ENCODE data around the gene TJP1.

Gene TJP1

GRCh38 chr15:29686445-29687203 lies 135.6 kb downstream of the TJP1 start:
- Histone ChIP-seq H2BK12ac (ENCODE audit: low read length) (no peak overlapping the region), H3K4ac (ENCODE audit: low read depth, low read length) (no peak overlapping the region), H3K18ac (ENCODE audit: low read length) (no peak overlapping the region), H2AFZ (ENCODE audit: insufficient read depth, low read length, poor library complexity) (no peak overlapping the region), H2BK120ac (ENCODE audit: insufficient read depth, low read length, poor library complexity) (no peak overlapping the region), H3K9ac (ENCODE audit: low read length) (no peak overlapping the region), H2AK5ac (ENCODE audit: low read length) (no peak overlapping the region), H3K9me3 (ENCODE audit: insufficient read depth, low read depth, low read length) (peaks cover 3% of the 10 kb centered on the region), H3K36me3 (ENCODE audit: control insufficient read depth in 1 of 2, insufficient read depth in 2 of 2, low read length in 2 of 2) (no peaks in the 10 kb centered on the region), H3K14ac (ENCODE audit: low read length) (no peak overlapping the region), H3K4me2 (ENCODE audit: low read length) (no peak overlapping the region), H4K8ac (ENCODE audit: low read depth, low read length) (no peak overlapping the region), H4K91ac (ENCODE audit: low read depth, low read length) (no peak overlapping the region), H3K4me3 (ENCODE audit: low read depth, low read length) (peak overlapping the region; percentile 21), H4K12ac (ENCODE audit: low read depth, low read length) (no peak overlapping the region), H3K79me2 (ENCODE audit: control insufficient read depth, insufficient read depth, low read length, poor library complexity) (no peaks in the 10 kb centered on the region), H3K79me1 (ENCODE audit: low read length) (no peaks in the 10 kb centered on the region), H2BK5ac (ENCODE audit: low read depth, low read length, poor library complexity) (no peak overlapping the region), H3K23ac (ENCODE audit: low read length) (no peak overlapping the region), H3K4me1 (ENCODE audit: control insufficient read depth in 1 of 2, insufficient read depth in 2 of 2, low read length in 2 of 2) (no peaks in the 10 kb centered on the region), H3K27me3 (ENCODE audit: insufficient read depth, low read length) (no peaks in the 10 kb centered on the region), H3K27ac (ENCODE audit: low read depth, low read length) (no peak overlapping the region)
- DNase-seq = no peak
- no CpG with 5 or more reads among the region's 8 CpGs for WGBS (ENCODE audit: extremely low coverage, insufficient coverage, insufficient read length)

- H4K91ac ChIP-seq (ENCODE audit: low read depth, low read length) = no peak overlapping the region
- H3K27ac ChIP-seq (ENCODE audit: low read depth, low read length) = no peak overlapping the region
- H4K12ac ChIP-seq (ENCODE audit: low read depth, low read length) = no peak overlapping the region
- no peak overlapping the region for H3K14ac ChIP-seq (ENCODE audit: low read length)
- H3K4me1 ChIP-seq (ENCODE audit: control insufficient read depth in 1 of 2, insufficient read depth in 2 of 2, low read length in 2 of 2) = no peaks in the 10 kb centered on the region
- no peaks in the 10 kb centered on the region for H3K36me3 ChIP-seq (ENCODE audit: control insufficient read depth in 1 of 2, insufficient read depth in 2 of 2, low read length in 2 of 2)
- H3K4me2 ChIP-seq (ENCODE audit: low read length) = no peak overlapping the region
- no CpG with 5 or more reads among the region's 4 CpGs for WGBS (ENCODE audit: extremely low coverage, insufficient coverage, insufficient read length)
- no peak overlapping the region for H2BK12ac ChIP-seq (ENCODE audit: low read length)
- H3K4ac ChIP-seq (ENCODE audit: low read depth, low read length) = no peak overlapping the region
- H2BK5ac ChIP-seq (ENCODE audit: low read depth, low read length, poor library complexity) = no peak overlapping the region
- H3K27me3 ChIP-seq (ENCODE audit: insufficient read depth, low read length) = no peaks in the 10 kb centered on the region
- H3K18ac ChIP-seq (ENCODE audit: low read length) = no peak overlapping the region
- no peak overlapping the region for H2BK120ac ChIP-seq (ENCODE audit: insufficient read depth, low read length, poor library complexity)
- H3K79me1 ChIP-seq (ENCODE audit: low read length) = no peaks in the 10 kb centered on the region
- no peak overlapping the region for H4K8ac ChIP-seq (ENCODE audit: low read depth, low read length)
- peaks cover 3% of the 10 kb centered on the region for H3K9me3 ChIP-seq (ENCODE audit: insufficient read depth, low read depth, low read length)
- no peak overlapping the region for H2AK5ac ChIP-seq (ENCODE audit: low read length)
- H3K9ac ChIP-seq (ENCODE audit: low read length) = no peak overlapping the region
- no peak overlapping the region for H2AFZ ChIP-seq (ENCODE audit: insufficient read depth, low read length, poor library complexity)
- H3K4me3 ChIP-seq (ENCODE audit: low read depth, low read length) = no peak overlapping the region
- H3K79me2 ChIP-seq (ENCODE audit: control insufficient read depth, insufficient read depth, low read length, poor library complexity) = no peaks in the 10 kb centered on the region
- DNase-seq = no peak
- H3K23ac ChIP-seq (ENCODE audit: low read length) = no peak overlapping the region
Measured at GRCh38 chr15:29686079-29686425, 136.2 kb downstream of the TJP1 start.

- H3K9ac ChIP-seq (ENCODE audit: low read length) = no peak overlapping the region
- no peaks in the 10 kb centered on the region for H3K4me1 ChIP-seq (ENCODE audit: control insufficient read depth in 1 of 2, insufficient read depth in 2 of 2, low read length in 2 of 2)
- no peak overlapping the region for H2BK12ac ChIP-seq (ENCODE audit: low read length)
- no peaks in the 10 kb centered on the region for H3K36me3 ChIP-seq (ENCODE audit: control insufficient read depth in 1 of 2, insufficient read depth in 2 of 2, low read length in 2 of 2)
- H3K27ac ChIP-seq (ENCODE audit: low read depth, low read length) = no peak overlapping the region
- DNase-seq = no peak
- no peak overlapping the region for H3K18ac ChIP-seq (ENCODE audit: low read length)
- H3K79me1 ChIP-seq (ENCODE audit: low read length) = no peaks in the 10 kb centered on the region
- H3K23ac ChIP-seq (ENCODE audit: low read length) = no peak overlapping the region
- no peak overlapping the region for H2AK5ac ChIP-seq (ENCODE audit: low read length)
- no peak overlapping the region for H3K4me3 ChIP-seq (ENCODE audit: low read depth, low read length)
- H4K91ac ChIP-seq (ENCODE audit: low read depth, low read length) = no peak overlapping the region
- no peak overlapping the region for H3K14ac ChIP-seq (ENCODE audit: low read length)
- no peaks in the 10 kb centered on the region for H3K79me2 ChIP-seq (ENCODE audit: control insufficient read depth, insufficient read depth, low read length, poor library complexity)
- H4K12ac ChIP-seq (ENCODE audit: low read depth, low read length) = no peak overlapping the region
- no peak overlapping the region for H2BK5ac ChIP-seq (ENCODE audit: low read depth, low read length, poor library complexity)
- H3K4me2 ChIP-seq (ENCODE audit: low read length) = no peak overlapping the region
- no peaks in the 10 kb centered on the region for H3K27me3 ChIP-seq (ENCODE audit: insufficient read depth, low read length)
- no peak overlapping the region for H2AFZ ChIP-seq (ENCODE audit: insufficient read depth, low read length, poor library complexity)
- no peak overlapping the region for H3K4ac ChIP-seq (ENCODE audit: low read depth, low read length)
- peaks cover 3% of the 10 kb centered on the region for H3K9me3 ChIP-seq (ENCODE audit: insufficient read depth, low read depth, low read length)
- no peak overlapping the region for H4K8ac ChIP-seq (ENCODE audit: low read depth, low read length)
- H2BK120ac ChIP-seq (ENCODE audit: insufficient read depth, low read length, poor library complexity) = no peak overlapping the region
- no CpG with 5 or more reads among the region's 20 CpGs for WGBS (ENCODE audit: extremely low coverage, insufficient coverage, insufficient read length)
Measured at GRCh38 chr15:29685156-29686078, 136.9 kb downstream of the TJP1 start.

DNA sequence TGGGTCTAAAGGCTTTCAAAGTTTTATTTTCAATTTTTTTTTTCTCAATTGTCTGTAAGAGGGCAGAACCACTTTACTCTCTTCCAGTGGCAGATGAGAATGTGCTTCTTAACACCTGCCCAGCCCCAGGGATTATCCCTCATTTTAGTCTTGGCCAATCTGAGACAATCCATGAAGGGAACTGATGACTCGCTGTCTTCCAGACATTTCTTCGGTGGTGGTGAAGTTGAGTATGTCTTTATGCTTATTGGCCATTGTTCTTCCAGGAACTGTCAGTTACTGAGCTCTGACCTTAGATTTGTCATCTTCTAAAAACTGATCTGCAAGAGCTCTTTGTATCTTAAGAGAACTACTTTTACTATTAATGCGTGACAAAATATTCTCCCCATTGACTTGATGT lies 139.5 kb downstream of the TJP1 start:
- no peak overlapping the region for H4K91ac ChIP-seq (ENCODE audit: low read depth, low read length)
- H3K27me3 ChIP-seq (ENCODE audit: insufficient read depth, low read length) = no peaks in the 10 kb centered on the region
- H3K14ac ChIP-seq (ENCODE audit: low read length) = no peak overlapping the region
- H3K18ac ChIP-seq (ENCODE audit: low read length) = no peak overlapping the region
- no peak overlapping the region for H3K23ac ChIP-seq (ENCODE audit: low read length)
- no peaks in the 10 kb centered on the region for H3K36me3 ChIP-seq (ENCODE audit: control insufficient read depth in 1 of 2, insufficient read depth in 2 of 2, low read length in 2 of 2)
- no peak overlapping the region for H2BK12ac ChIP-seq (ENCODE audit: low read length)
- no peak overlapping the region for H3K4me2 ChIP-seq (ENCODE audit: low read length)
- no peak overlapping the region for H3K4ac ChIP-seq (ENCODE audit: low read depth, low read length)
- no peak overlapping the region for H2AK5ac ChIP-seq (ENCODE audit: low read length)
- H3K79me2 ChIP-seq (ENCODE audit: control insufficient read depth, insufficient read depth, low read length, poor library complexity) = no peaks in the 10 kb centered on the region
- H3K9ac ChIP-seq (ENCODE audit: low read length) = no peak overlapping the region
- no peaks in the 10 kb centered on the region for H3K4me1 ChIP-seq (ENCODE audit: control insufficient read depth in 1 of 2, insufficient read depth in 2 of 2, low read length in 2 of 2)
- WGBS (ENCODE audit: extremely low coverage, insufficient coverage, insufficient read length) = no CpG with 5 or more reads among the region's 3 CpGs
- no peak for DNase-seq
- no peak overlapping the region for H4K8ac ChIP-seq (ENCODE audit: low read depth, low read length)
- no peak overlapping the region for H2BK5ac ChIP-seq (ENCODE audit: low read depth, low read length, poor library complexity)
- no peak overlapping the region for H3K27ac ChIP-seq (ENCODE audit: low read depth, low read length)
- H3K4me3 ChIP-seq (ENCODE audit: low read depth, low read length) = no peak overlapping the region
- no peaks in the 10 kb centered on the region for H3K79me1 ChIP-seq (ENCODE audit: low read length)
- no peak overlapping the region for H2AFZ ChIP-seq (ENCODE audit: insufficient read depth, low read length, poor library complexity)
- H3K9me3 ChIP-seq (ENCODE audit: insufficient read depth, low read depth, low read length) = peaks cover 3% of the 10 kb centered on the region
- no peak overlapping the region for H2BK120ac ChIP-seq (ENCODE audit: insufficient read depth, low read length, poor library complexity)
- H4K12ac ChIP-seq (ENCODE audit: low read depth, low read length) = no peak overlapping the region

All from trophoblast cell (in vitro differentiated cells and primary cell).